Upper lobe of left lung (tissue), 6 donors: ENCODE measurements around the gene ENDOD1. TPM values are rescaled to one million over a fixed set of nuclear protein-coding genes. Genes with fewer than 3 reads are reported as not detected.

ENCODE experiments used
- ATAC-seq, 2 donors: fragments of 200-7000 bp; cut with Tn5 transposase; one replicate each; pipeline ENCODE4 v1.9.1; 2022; ENCODE audit warnings: mild to moderate bottlenecking in 2 of 2, moderate library complexity in 2 of 2; ENCODE audit not compliant: low FRiP score in 2 of 2
- DNase-seq, 2 donors: peaks; one replicate each; pipeline ENCODE4 v3.0.0-alpha.2; 2019 to 2020
- H3K27ac ChIP-seq, 4 donors: fragments of 200-600 bp; sonication (generic); one replicate each; pipeline ENCODE4 v1.5.1; 2016 to 2019
- H3K27me3 ChIP-seq, 4 donors: fragments of 200-600 bp; sonication (generic); one replicate each; pipeline ENCODE4 v1.5.1; 2017 to 2019
- H3K36me3 ChIP-seq, 4 donors: fragments of 200-600 bp; sonication (generic); one replicate each; pipeline ENCODE4 v1.5.1; 2016 to 2019
- H3K4me1 ChIP-seq, 4 donors: fragments of 200-600 bp; sonication (generic); one replicate each; pipeline ENCODE4 v1.5.1; 2018 to 2019
- H3K4me3 ChIP-seq, 4 donors: fragments of 200-600 bp; sonication (generic); one replicate each; pipeline ENCODE4 v1.5.1; 2017 to 2019; ENCODE audit warnings: mild to moderate bottlenecking in 2 of 4, moderate library complexity in 1 of 4
- H3K9me3 ChIP-seq, 4 donors: fragments of 200-600 bp; sonication (generic); one replicate each; pipeline ENCODE4 v1.5.1; 2018 to 2019
- EP300 ChIP-seq, 4 donors: sonication (generic); formaldehyde crosslinking; IDR thresholded peaks; one replicate each; pipeline ENCODE4 v1.5.1; 2017; ENCODE audit warnings: antibody characterized with exemption in 4 of 4, control low read depth in 2 of 4
- POLR2A ChIP-seq, 4 donors: fragments of 450-650 bp; IDR thresholded peaks; one replicate each; pipeline ENCODE4 v1.5.1; 2016 to 2017; ENCODE audit warnings: antibody characterized with exemption in 4 of 4, mild to moderate bottlenecking in 2 of 4
- POLR2AphosphoS5 ChIP-seq, 2 donors: sonication (generic); formaldehyde crosslinking; IDR thresholded peaks; one replicate each; pipeline ENCODE4 v1.5.1; 2017; ENCODE audit warnings: antibody characterized with exemption in 2 of 2
- WGBS, 2 donors: methylation state at CpG; one replicate each; pipeline ENCODE4 v1.1.5; 2017 to 2018; 5-methylcytosine and 5-hydroxymethylcytosine counted together
- total RNA-seq, 6 donors: library from RNA; depleted of rRNA in 4 of 6; stranded (reverse); fragments of >200 nt in 4 of 6; gene quantifications; one replicate each; pipeline versions ENCODE4 v1.1.0 to v1.2.1, GENCODE V29; 2016 to 2021
- TF ChIP-seq, protein P1 (sequence below), 6 experiments: fragments of 450-650 bp in 4 of 6; fragments of 200-600 bp in 2 of 6; sonication (generic) in 2 of 6; IDR thresholded peaks; one replicate each; pipeline ENCODE4 v1.5.1; 2016 to 2019; ENCODE audit warnings: antibody characterized with exemption in 6 of 6
- donor health status: DM: no; HTN: no; CAD: no; lungs with moderate emphysema.
- donor health status: DM: no; HTN: yes; CAD: no; lungs with severe emphysema.

ENDOD1 gene
- total RNA-seq, 6 donors from 2014 or later: 15.7 to 37.3 (median 27.1) TPM

DNA sequence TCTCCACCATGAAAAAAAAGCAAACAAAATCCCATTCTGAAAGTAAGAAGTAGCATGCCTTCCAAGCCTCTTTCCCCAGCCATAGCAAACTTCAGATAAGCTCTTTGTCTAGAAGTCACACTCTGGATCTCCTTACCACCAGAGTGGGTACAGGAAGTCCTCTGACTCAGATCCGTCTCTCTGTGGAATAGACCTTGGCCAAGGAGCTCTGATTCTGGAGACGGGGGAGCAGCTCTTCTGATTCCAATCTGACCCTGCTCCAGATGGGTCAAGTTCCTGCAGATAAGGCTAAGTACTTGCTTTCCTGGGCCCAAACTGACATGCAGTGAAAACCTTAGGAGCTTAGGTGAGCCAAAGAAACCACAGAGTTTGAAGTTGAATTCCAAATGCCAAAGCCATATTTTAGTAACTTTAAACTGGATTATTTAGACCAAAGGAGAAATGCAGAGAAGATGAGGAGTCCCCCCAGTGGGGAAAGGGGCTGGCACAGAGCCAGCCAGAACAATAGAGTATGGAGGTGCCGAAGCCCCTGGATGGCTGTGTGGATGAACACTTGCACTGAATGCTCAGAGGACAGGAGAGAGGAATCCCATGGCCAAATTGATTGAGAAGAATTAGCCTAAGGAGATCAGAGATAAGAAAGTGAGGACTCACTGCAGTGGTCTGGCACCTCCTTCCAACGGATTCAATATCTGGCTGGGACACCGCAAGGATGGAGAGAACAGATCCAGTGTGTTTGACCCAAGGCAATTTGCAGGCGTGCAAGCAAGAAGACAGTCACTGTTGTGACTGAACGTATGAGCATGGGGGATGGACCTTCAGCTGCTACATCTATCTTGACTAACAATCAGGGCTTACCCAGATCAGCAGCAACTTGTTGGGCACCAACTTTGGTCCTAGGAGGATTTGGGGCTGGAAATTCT lies 54.9 kb downstream of the ENDOD1 start:
- TF ChIP-seq, protein P1, sequence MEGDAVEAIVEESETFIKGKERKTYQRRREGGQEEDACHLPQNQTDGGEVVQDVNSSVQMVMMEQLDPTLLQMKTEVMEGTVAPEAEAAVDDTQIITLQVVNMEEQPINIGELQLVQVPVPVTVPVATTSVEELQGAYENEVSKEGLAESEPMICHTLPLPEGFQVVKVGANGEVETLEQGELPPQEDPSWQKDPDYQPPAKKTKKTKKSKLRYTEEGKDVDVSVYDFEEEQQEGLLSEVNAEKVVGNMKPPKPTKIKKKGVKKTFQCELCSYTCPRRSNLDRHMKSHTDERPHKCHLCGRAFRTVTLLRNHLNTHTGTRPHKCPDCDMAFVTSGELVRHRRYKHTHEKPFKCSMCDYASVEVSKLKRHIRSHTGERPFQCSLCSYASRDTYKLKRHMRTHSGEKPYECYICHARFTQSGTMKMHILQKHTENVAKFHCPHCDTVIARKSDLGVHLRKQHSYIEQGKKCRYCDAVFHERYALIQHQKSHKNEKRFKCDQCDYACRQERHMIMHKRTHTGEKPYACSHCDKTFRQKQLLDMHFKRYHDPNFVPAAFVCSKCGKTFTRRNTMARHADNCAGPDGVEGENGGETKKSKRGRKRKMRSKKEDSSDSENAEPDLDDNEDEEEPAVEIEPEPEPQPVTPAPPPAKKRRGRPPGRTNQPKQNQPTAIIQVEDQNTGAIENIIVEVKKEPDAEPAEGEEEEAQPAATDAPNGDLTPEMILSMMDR (IDR thresholded peaks at IDR 0.05): no peak
- no peak for TF ChIP-seq EP300 (IDR thresholded peaks at IDR 0.05)
- H3K27me3 ChIP-seq: no peaks in the 10 kb centered on the region
- H3K36me3 ChIP-seq: no peaks in the 10 kb centered on the region
- ATAC-seq (no peak), DNase-seq (no peak)
- no peak overlapping the region for H3K27ac ChIP-seq
- no peak overlapping the region for H3K4me3 ChIP-seq
- no peaks in the 10 kb centered on the region for H3K9me3 ChIP-seq
- peaks cover under 1 to 16% (median 13%) of the 10 kb centered on the region in 4 donors for H3K4me1 ChIP-seq
- 75 to 76% methylated on average over 7 of the region's 7 CpGs for WGBS, 2 donors

DNA sequence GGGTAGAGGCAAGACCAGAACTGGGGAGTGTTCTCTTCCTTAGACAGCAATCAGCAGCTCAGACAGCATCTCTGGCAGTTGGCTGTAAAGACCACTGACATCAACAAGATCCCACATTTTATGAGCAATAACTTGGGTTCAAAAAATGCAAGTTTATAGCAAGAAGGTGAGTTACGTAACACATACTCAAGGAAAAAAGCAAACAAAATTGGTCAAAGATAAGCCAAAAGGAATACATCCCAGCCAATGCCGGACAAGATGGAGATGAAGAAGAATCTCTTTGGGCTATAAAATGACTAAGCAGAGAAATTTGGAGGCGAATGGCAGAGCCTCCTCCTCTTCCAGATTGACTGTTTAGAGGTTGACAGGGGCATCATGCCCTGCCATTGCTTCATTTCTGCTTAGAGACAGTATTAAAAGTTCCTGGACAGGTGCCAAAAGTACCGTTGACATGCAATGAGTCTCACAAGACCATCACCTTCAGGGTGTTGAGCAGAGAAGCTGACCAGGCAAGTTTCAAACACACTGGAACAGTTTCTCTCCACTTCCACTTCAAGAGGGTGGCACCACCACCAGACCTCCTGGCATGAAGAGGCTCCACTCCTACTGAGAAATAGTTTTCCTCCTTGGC lies 55.9 kb downstream of the ENDOD1 start:
- Histone ChIP-seq H3K27me3 (no peaks in the 10 kb centered on the region), H3K9me3 (no peaks in the 10 kb centered on the region), H3K4me1 (peaks cover 8 to 23% (median 22%) of the 10 kb centered on the region in 4 donors), H3K4me3 (no peak overlapping the region), H3K36me3 (no peaks in the 10 kb centered on the region), H3K27ac (no peak overlapping the region)
- DNase-seq: no peak
- WGBS, 2 donors: 69 to 77% methylated on average over 4 of the region's 4 CpGs
- no peak for ATAC-seq
- TF ChIP-seq EP300 (IDR thresholded peaks at IDR 0.05) (no peak), POLR2A (IDR thresholded peaks at IDR 0.05) (no peak), POLR2AphosphoS5 (IDR thresholded peaks at IDR 0.05) (no peak)
- TF ChIP-seq, protein P1 (IDR thresholded peaks at IDR 0.05): no peak

DNA sequence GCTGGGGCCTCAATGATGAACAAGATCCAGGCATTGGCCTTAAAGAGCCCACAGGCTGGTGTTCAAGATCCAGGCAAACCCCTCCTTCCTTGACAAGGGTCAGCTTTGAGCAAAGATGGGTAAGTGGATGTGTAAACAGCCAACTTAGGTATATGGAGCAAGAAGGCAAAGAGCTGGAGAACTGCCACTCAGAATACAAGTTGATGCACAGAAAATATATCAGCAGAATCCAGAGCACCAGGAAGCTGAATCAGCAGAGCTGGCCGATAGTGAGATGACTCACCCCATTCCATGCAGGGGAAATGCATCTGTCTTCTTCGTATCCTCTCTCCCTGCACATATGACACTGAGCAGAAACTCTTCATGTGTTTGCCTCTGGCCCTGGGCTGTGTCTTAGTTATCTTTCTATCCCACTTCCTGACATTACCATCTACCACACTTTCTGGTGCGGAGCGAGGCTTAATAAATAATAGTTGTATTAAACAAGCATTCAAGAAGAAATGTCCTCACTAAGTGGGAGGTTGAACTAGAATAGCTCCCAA lies 57.8 kb downstream of the ENDOD1 start:
- no peaks in the 10 kb centered on the region for H3K9me3 ChIP-seq
- peaks cover 15 to 36% (median 28%) of the 10 kb centered on the region in 4 donors for H3K4me1 ChIP-seq
- DNase-seq (peak in 1 of 2 donors; percentile 35), ATAC-seq (no peak)
- H3K27me3 ChIP-seq: no peaks in the 10 kb centered on the region
- WGBS, 2 donors: 11 to 34% methylated on average over 4 of the region's 4 CpGs
- H3K36me3 ChIP-seq: no peaks in the 10 kb centered on the region
- H3K27ac ChIP-seq: no peak overlapping the region
- H3K4me3 ChIP-seq: no peak overlapping the region
- TF ChIP-seq POLR2AphosphoS5 (IDR thresholded peaks at IDR 0.05): peak in 1 of 2 donors; percentile 49
- TF ChIP-seq EP300 (IDR thresholded peaks at IDR 0.05): no peak

DNA sequence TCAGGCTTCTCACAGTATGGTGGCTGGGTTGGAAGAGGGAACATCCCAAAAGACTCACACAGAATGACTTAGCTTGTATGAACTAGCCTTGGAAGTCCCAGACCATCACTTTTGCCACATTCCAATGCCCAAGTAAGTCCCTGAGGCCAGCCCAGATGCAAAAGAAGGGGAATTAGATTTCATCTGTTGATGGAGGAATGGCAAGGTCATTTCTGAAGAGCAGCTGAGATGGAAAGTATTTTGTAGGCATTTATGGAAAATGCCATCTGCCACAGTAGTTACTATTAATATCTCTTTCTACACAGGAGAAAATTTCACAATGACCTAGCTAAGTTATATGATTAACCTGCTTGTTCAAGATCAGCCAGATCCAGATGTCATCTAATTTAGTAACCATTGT lies 58.8 kb downstream of the ENDOD1 start:
- Histone ChIP-seq H3K27ac (no peak overlapping the region), H3K4me3 (no peak overlapping the region)

DNA sequence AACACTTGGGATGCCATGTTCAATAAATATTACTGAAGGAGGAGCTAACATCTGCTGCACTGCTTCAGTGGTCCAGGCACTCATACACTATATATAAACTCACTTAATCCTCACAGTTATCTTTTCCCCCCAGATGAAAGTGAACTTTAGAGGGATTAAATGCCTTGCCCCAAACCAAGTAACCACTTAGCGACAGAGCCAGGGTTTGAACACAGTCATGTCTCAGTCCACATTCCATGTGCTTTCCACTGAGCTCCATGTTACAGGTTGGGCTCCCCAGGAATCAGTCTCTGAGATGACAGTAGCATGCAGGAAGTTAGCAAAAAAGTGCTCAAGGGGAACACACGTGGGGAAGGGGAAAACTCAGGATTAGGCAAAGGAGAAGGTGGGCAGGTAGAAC lies 59.3 kb downstream of the ENDOD1 start:
- no peak overlapping the region for H3K4me3 ChIP-seq
- WGBS, 2 donors: 54 to 81% methylated on average over 2 of the region's 2 CpGs
- H3K36me3 ChIP-seq: no peaks in the 10 kb centered on the region
- H3K4me1 ChIP-seq: peaks cover 24 to 50% (median 39%) of the 10 kb centered on the region in 4 donors
- ATAC-seq: no peak
- H3K27me3 ChIP-seq: no peaks in the 10 kb centered on the region
- DNase-seq: no peak
- TF ChIP-seq, protein P1 (IDR thresholded peaks at IDR 0.05): no peak
- TF ChIP-seq POLR2AphosphoS5 (IDR thresholded peaks at IDR 0.05): no peak
- no peak for TF ChIP-seq EP300 (IDR thresholded peaks at IDR 0.05)
- no peak for TF ChIP-seq POLR2A (IDR thresholded peaks at IDR 0.05)
- peak overlapping the region in 2 of 4 donors; percentile 94 to 96 for H3K27ac ChIP-seq
- no peaks in the 10 kb centered on the region for H3K9me3 ChIP-seq

More for the DNA sequence above, 58.8 kb downstream of the ENDOD1 start:
- no peaks in the 10 kb centered on the region for H3K36me3 ChIP-seq
- no peak for ATAC-seq
- peaks cover 23 to 45% (median 34%) of the 10 kb centered on the region in 4 donors for H3K4me1 ChIP-seq
- TF ChIP-seq POLR2AphosphoS5 (IDR thresholded peaks at IDR 0.05) (no peak), EP300 (IDR thresholded peaks at IDR 0.05) (no peak), POLR2A (IDR thresholded peaks at IDR 0.05) (no peak)
- TF ChIP-seq, protein P1 (IDR thresholded peaks at IDR 0.05): no peak
- no peaks in the 10 kb centered on the region for H3K27me3 ChIP-seq
- no peaks in the 10 kb centered on the region for H3K9me3 ChIP-seq
- DNase-seq: no peak
